HG02852 (cell line): Measurements from ENCODE around the gene GRWD1.

Experiments
- ATAC-seq: cut with Tn5 transposase; IDR thresholded peaks from one replicate; pipeline ENCODE4 v1.9.1; 2021; ENCODE audit warnings: mild to moderate bottlenecking, moderate library complexity; ENCODE audit not compliant: unreplicated experiment

The GRWD1 gene

GRCh38 chr19:48455171-48455907 is 9.6 kb downstream of the GRWD1 start, which contains the start of gene KCNJ14:
TSS of gene KCNJ14 (plus strand) at chr19:48455574. CDS start at chr19:48461725, 6,151 bp downstream.
- no peak for ATAC-seq

DNA sequence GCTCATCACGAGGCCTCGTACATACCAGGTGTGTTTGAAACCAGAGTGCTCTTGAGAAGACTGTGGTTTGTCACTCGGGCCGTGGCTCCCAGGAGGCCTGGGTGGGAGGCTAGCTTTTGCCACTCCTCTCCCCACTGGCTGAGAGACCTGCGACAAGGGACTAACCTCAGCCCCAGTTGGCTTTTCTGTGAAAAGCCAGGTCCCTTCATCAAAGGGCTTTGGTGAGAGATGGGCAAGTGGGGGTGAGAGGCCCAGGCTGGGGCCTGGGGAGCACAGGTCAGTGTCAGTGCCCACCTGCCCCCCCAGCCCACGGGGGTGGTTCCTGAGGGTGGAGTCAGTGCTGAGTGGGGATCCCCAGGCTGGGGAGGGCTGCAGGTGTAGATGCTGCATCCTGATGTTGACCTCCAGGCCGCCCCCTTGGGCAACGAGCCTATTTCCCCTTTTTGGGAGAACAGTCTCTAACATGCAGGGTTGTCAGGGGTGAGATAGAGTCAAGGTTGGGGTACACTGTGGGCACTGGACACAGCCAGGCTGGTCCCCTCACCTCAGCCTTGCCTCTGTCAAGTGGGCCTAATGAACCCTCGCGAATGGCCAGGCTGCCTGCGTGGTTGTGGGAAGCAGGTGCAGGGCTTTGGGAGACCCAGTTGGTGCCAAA is 10.3 kb downstream of the GRWD1 start:
- ATAC-seq, result no peak

DNA sequence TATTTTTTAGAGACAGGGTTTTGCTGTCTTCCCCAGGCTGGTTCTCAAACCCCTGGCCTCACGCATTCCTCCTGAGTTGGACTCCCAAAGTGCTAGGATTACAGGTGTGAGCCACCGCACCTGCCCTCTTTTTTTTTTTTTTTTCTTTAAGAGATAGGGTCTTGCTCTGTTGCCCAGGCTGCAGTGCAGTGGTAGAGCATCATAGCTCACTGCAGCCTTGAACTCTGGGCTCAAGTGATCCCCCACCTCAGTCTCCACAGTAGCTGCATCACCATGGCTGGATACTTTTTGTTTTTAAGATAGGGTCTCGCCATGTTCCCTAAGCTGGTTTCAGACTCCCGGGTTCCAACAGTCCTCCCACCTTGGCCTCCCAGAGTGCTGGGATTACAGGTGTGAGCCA is 11.1 kb downstream of the GRWD1 start:
- no peak for ATAC-seq

- no peak for ATAC-seq
Measured at GRCh38 chr19:48458016-48458415, 12.2 kb downstream of the GRWD1 start.

DNA sequence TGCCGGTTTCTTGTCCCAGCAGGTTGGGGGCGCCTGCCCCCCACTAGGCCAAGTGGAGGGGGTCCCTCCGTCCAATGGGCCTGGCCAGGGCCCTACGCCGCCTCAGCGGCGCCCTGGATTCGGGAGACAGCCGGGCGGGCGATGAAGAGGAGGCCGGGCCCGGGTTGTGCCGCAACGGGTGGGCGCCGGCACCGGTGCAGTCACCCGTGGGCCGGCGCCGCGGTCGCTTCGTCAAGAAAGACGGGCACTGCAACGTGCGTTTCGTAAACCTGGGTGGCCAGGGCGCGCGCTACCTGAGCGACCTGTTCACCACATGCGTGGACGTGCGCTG is 15.8 kb downstream of the GRWD1 start:
- ATAC-seq, result no peak

- no peak for ATAC-seq
Measured at GRCh38 chr19:48461982-48462655, 16.3 kb downstream of the GRWD1 start.

- ATAC-seq, result no peak
Measured at GRCh38 chr19:48465215-48465614, 19.4 kb downstream of the GRWD1 start.

DNA sequence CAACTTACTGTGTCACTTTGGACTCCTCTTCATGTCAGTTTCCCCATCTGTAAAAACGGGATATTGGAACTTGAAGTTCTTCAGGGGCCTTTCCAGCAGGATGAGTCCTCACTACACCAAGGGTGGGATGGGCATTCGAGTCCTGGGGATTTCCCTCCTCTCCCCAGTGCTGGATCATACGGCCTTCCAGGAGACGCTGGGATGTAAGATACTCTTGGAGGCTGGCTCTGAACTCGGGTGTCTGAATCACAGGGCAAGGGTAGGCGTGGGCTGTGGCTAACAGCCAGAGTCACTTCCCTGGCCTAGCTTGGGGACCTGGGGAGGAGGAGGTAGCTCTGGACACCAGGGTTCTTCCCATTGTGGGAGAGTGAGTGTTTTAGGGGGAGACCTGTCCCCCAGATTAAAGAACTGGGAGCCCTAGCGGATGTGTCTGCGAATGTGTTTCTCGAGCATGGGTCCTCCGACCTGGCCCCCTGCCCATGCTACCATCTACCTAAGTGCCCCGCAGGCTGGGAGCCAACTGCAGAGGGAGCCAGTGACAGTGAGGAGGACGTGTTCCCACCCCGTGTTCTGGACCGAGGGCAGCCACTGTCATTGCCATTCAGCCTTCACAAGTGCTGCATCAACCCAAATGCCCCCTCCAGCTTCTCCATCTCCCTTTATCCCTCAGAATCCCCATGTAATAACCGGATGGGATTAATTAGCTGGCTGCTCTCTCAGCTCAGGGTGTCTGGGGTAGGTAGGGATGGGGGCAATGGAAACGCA is 21.0 kb downstream of the GRWD1 start:
- ATAC-seq, result no peak

GRCh38 chr19:48468772-48469288 is 23.0 kb downstream of the GRWD1 start:
- peak; percentile 87 for ATAC-seq

- ATAC-seq, result peak; percentile 28
Measured at GRCh38 chr19:48469289-48469881, 23.6 kb downstream of the GRWD1 start, which contains the start of gene CYTH2. TSS of gene CYTH2 (plus strand) at chr19:48469369. CDS start at chr19:48469508, 139 bp downstream.

DNA sequence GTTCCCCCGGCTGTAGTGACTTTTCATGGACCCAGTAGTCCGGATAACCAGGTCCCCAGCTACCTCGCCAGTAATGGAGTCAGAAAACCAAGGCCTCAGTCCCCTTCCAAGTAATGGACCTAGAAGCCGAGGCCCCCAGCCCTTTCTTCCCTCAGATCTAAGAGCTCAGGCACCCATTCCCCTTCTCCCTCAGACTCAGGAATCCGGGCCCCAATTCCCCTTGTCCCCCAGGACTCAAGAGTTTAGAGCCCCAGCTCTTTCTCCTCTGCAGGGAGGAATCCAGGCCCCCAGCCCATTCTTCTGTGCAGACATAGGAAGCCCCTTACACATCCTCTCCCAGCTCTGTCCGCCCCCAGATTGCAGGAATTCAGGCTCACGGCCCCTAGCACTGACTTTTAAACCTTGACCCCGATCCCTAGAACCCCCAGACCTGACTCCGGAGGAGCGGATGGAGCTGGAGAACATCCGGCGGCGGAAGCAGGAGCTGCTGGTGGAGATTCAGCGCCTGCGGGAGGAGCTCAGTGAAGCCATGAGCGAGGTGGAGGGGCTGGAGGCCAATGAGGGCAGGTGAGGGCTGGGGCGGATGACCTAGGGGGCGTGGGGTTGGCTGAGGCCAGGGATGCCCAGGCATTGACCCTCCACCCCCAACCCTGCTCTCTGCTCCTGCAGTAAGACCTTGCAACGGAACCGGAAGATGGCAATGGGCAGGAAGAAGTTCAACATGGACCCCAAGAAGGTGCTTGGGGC is 24.3 kb downstream of the GRWD1 start:
- no peak for ATAC-seq

DNA sequence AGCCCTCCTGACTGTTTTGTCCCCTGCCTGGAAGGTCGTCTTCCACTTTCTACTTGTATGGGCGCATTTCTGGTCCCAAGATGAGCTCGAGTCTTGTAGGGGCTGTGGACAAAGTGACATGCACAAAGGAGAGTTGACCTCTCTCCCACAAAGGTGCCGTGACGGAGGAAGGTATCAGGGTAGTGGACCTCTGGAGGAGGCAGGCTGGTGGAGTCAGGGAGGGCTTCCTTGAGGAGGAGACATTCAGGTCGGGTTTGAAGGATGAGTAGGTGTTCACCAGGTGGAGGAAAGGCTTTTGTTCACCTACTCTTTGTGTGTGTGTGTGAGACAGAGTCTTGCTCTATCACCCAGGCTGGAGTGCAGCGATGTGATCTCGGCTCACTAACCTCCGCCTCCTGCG is 25.1 kb downstream of the GRWD1 start:
- ATAC-seq, result no peak

GRCh38 chr19:48471836-48472235 is 26.1 kb downstream of the GRWD1 start:
- ATAC-seq, result no peak

DNA sequence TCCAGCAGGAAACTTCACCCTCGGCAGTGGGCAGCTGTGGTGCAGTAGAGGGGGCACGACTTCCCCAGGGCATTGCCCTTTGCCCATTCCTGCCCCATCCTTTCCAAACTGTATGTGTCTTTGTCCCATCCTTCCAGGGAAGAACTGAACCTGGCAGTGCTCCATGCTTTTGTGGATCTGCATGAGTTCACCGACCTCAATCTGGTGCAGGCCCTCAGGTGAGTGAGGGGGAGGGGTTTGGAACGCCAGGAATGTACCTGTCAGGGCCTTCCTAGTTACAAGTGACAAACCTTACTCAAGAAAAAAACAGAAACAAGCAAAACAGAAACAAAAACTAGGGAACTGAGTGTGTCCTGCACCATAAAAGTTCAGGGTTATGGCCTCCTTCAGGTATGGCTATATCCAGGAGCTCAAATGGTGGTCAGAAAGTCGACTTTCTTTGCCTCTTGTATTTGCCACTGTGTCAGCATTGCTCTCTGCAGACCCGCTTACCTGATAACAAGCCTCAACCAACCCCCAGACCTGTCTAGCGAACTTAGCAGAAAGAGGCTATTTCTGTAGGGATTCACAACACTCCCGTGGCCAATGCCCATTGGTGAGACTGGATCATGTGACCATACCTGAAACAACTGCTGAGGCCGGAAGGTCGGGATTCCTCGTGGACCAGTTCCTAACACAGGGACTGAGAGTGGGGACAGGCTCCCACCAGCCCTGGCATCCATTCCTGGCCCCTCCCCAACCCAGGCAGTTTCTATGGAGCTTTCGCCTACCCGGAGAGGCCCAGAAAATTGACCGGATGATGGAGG is 27.6 kb downstream of the GRWD1 start:
- ATAC-seq, result no peak

DNA sequence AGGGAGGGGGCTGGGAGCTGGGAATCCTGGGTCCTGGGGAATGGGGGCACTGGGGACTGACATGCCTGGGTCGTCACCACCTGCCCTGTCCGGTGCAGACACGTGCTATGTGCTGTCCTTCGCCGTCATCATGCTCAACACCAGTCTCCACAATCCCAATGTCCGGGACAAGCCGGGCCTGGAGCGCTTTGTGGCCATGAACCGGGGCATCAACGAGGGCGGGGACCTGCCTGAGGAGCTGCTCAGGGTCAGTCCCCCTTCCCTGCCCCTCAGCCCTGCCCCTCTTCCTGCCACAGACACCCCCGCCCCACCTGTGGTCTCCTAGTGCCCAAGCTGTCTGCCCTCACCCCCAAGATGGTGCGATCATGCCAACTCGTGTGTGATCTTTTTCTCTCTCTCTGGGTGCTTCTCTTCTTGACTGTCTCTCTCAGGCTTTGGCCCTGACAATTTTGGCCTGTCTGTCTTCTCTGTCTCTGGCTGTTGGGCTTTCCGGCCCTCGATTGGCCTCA is 28.4 kb downstream of the GRWD1 start:
- ATAC-seq, result no peak

GRCh38 chr19:48475369-48476068 is 29.7 kb downstream of the GRWD1 start:
- no peak for ATAC-seq

DNA sequence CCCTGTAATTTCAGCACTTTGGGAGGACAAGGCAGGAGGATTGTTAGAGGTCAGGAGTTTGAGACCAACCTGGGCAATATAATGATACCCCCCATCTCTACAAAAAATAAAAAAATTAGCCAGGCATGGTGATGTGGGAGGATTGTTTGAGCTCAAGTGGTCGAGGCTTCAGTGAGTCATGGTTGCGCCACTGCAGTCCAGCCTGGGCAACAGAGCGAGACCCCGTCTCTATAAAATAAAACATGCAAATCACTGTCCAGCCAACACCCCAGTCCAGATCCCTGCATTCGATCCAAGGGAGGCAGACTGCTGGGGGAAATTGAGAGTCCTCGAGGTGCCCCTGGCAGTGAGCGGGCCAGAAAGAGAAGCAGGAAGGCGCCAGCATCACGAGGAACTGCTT is 30.4 kb downstream of the GRWD1 start:
- no peak for ATAC-seq

- ATAC-seq, result no peak
Measured at GRCh38 chr19:48477067-48477685, 31.4 kb downstream of the GRWD1 start.
